ENCODE results near the gene TMEM37. TPM values are rescaled to one million over a fixed set of nuclear protein-coding genes. Genes with fewer than 3 reads are reported as not detected.
A peak's percentile ranks its signal among the peaks of the same experiment; 100 is the strongest.

Gene TMEM37
- total and polyA plus RNA-seq, 2 of the 13 experiments (the other 11 are each of a cell fraction or from before 2014, with no cell fraction given) = 37.7 to 115 TPM

GRCh38 chr2:119387381-119388129 is 44.1 kb upstream of the TMEM37 start (continued):
- peak in 1 of 2 experiments; percentile 51; a peak in 1 of 4 replicates for TF ChIP-seq EP300 (IDR thresholded peaks at IDR 0.05; ENCODE audit: low read depth in 2 of 2, low read length in 2 of 2)
- TF ChIP-seq EP300 (CRISPR knock-in tag; IDR thresholded peaks at IDR 0.05; ENCODE audit: borderline replicate concordance) = 0 out of 2 replicates have a peak, but pooled peaks have one; percentile 21
- peak; percentile 39; the same call in 1 of the 2 replicates for TF ChIP-seq HNRNPL (IDR thresholded peaks at IDR 0.05; ENCODE audit: low read depth, low read length)
- peak; percentile 77; the same call in 1 of the 2 replicates for TF ChIP-seq ZNF652 (CRISPR knock-in tag; IDR thresholded peaks at IDR 0.05; ENCODE audit: borderline replicate concordance, low read depth)
- no peak for TF ChIP-seq ZNF704 (CRISPR knock-in tag; IDR thresholded peaks at IDR 0.05; ENCODE audit: borderline replicate concordance)
- TF ChIP-seq ZNF557 (CRISPR knock-in tag; IDR thresholded peaks at IDR 0.05) = no peak
- 0 out of 2 replicates have a peak, but pooled peaks have one; percentile 16 for TF ChIP-seq POGZ (CRISPR knock-in tag; IDR thresholded peaks at IDR 0.05)
- TF ChIP-seq KIAA2018 (CRISPR knock-in tag; IDR thresholded peaks at IDR 0.05; ENCODE audit: borderline replicate concordance) = 0 out of 2 replicates have a peak, but pooled peaks have one; percentile 37
- peak; percentile 26; the same call in 1 of the 2 replicates for TF ChIP-seq BCL6 (CRISPR knock-in tag; IDR thresholded peaks at IDR 0.05)
- no peak for TF ChIP-seq PAF1 (CRISPR knock-in tag; IDR thresholded peaks at IDR 0.05)
- peak; percentile 13; the same call in 1 of the 2 replicates for TF ChIP-seq ARID5B (CRISPR knock-in tag; IDR thresholded peaks at IDR 0.05)
- peak; percentile 21; the same call in 1 of the 2 replicates for TF ChIP-seq NR2F6 (IDR thresholded peaks at IDR 0.05)
- no peak for TF ChIP-seq NR2F6 (CRISPR knock-in tag; IDR thresholded peaks at IDR 0.05)
- TF ChIP-seq BRD4 (CRISPR knock-in tag; IDR thresholded peaks at IDR 0.05) = no peak
- no peak for TF ChIP-seq ZC3H13 (CRISPR knock-in tag; IDR thresholded peaks at IDR 0.05)
- peak; percentile 44; the same call in 1 of the 2 replicates for TF ChIP-seq NR2F2 (IDR thresholded peaks at IDR 0.05; ENCODE audit: borderline replicate concordance, low read depth)
- TF ChIP-seq ZNF562 (CRISPR knock-in tag; IDR thresholded peaks at IDR 0.05; ENCODE audit: borderline replicate concordance) = no peak

All from HepG2 (cell line).